SU-DHL-6 (cell line): ENCODE results near the gene NDRG4.
A peak's percentile ranks its signal among the peaks of the same experiment; 100 is the strongest.

Experiments used
- H2AFZ ChIP-seq: fragments of 200-600 bp; sonication (generic); 2 replicates; pipeline ENCODE4 v1.6.1; 2014; ENCODE audit warnings: low read depth, mild to moderate bottlenecking, moderate library complexity, mixed read lengths, antibody characterized with exemption, low read length; ENCODE audit not compliant: severe bottlenecking
- H3F3A ChIP-seq: fragments of 200-600 bp; shearing (Covaris generic); 2 replicates; pipeline ENCODE4 v1.6.0; 2016; ENCODE audit warnings: antibody characterized with exemption, mild to moderate bottlenecking; ENCODE audit not compliant: insufficient read depth
- H3K27ac ChIP-seq: fragments of 200-600 bp; sonication (generic); 2 replicates; pipeline ENCODE4 v1.5.1; 2016; ENCODE audit warnings: low read depth, mild to moderate bottlenecking, low read length, moderate library complexity, mixed read lengths
- H3K27me3 ChIP-seq: fragments of 200-600 bp; sonication (generic), shearing (Covaris generic); 2 replicates; pipeline ENCODE4 v1.6.0; 2014; ENCODE audit warnings: mild to moderate bottlenecking, low read length
- H3K36me3 ChIP-seq: fragments of 200-600 bp; sonication (generic); 2 replicates; pipeline ENCODE4 v1.6.1; 2014; ENCODE audit warnings: mild to moderate bottlenecking, low read length, mixed read lengths
- H3K4me2 ChIP-seq: fragments of 300-600, 200-600 bp; shearing (Covaris generic), sonication (generic); 2 replicates; pipeline ENCODE4 v1.6.0; 2014; ENCODE audit warnings: low read length, low read depth, mild to moderate bottlenecking; ENCODE audit not compliant: poor library complexity, severe bottlenecking
- H3K4me3 ChIP-seq: fragments of 200-600 bp; sonication (generic); 2 replicates; pipeline ENCODE4 v1.5.1; 2014; ENCODE audit warnings: antibody characterized with exemption, low read length, mild to moderate bottlenecking, mixed read lengths; ENCODE audit not compliant: insufficient read depth, poor library complexity, severe bottlenecking
- H3K79me2 ChIP-seq: fragments of 200-600 bp; sonication (generic); 2 replicates; pipeline ENCODE4 v1.6.1; 2014; ENCODE audit warnings: mild to moderate bottlenecking, low read length, moderate library complexity; ENCODE audit not compliant: insufficient read depth
- H3K9ac ChIP-seq: fragments of 200-600 bp; sonication (generic); 2 replicates; pipeline ENCODE4 v1.7.0; 2014; ENCODE audit warnings: mild to moderate bottlenecking, low read length
- H3K9me2 ChIP-seq: fragments of 200-600 bp; sonication (generic); replicated peaks from 2 replicates; pipeline ENCODE4 v1.6.1; 2014; ENCODE audit warnings: low read length; ENCODE audit not compliant: insufficient read depth
- H3K9me3 ChIP-seq: fragments of 200-600 bp; sonication (generic); 2 replicates; pipeline ENCODE4 v1.6.1; 2014; ENCODE audit warnings: low read length, mixed read lengths; ENCODE audit not compliant: insufficient read depth
- H4K20me1 ChIP-seq: fragments of 200-600 bp; sonication (generic); 2 replicates; pipeline ENCODE4 v1.6.1; 2014; ENCODE audit warnings: low read depth, mild to moderate bottlenecking, antibody characterized with exemption, low read length, moderate library complexity, mixed read lengths
- CTCF ChIP-seq: fragments of 200-600 bp; sonication (generic); IDR thresholded peaks from one replicate; pipeline ENCODE4 v1.5.1; 2017; ENCODE audit warnings: antibody characterized with exemption, mild to moderate bottlenecking, low read length, moderate library complexity; ENCODE audit not compliant: insufficient read depth, poor library complexity, severe bottlenecking
- EZH2phosphoT487 ChIP-seq: fragments of 200-600 bp; sonication (generic), shearing (Covaris generic); conservative IDR thresholded peaks from 2 replicates; pipeline ENCODE4 v1.6.1; 2018; ENCODE audit warnings: mild to moderate bottlenecking, antibody characterized with exemption, low read length, moderate library complexity, mixed read lengths

Gene NDRG4

GRCh38 chr16:58499615-58500351, at the start of gene NDRG4:
NDRG4 (plus strand) TSS chr16:58500143; CDS start chr16:58500249, 106 bp downstream.
- no peaks in the 10 kb centered on the region for H4K20me1 ChIP-seq
- H3K4me2 ChIP-seq, result peak within 1 kb of the TSS; percentile 46
- peak within 1 kb of the TSS; percentile 15 for H3K4me3 ChIP-seq
- H3F3A ChIP-seq, result no peaks in the 10 kb centered on the region
- no peak for TF ChIP-seq CTCF
- TF ChIP-seq EZH2phosphoT487, result no peak
- H3K9ac ChIP-seq, result peak within 1 kb of the TSS; percentile 19
- H3K9me2 ChIP-seq, result no peaks in the 10 kb centered on the region
- H3K27ac ChIP-seq, result no peak within 1 kb of the TSS
- H3K36me3 ChIP-seq, result no peaks in the 10 kb centered on the region
- no peaks in the 10 kb centered on the region for H3K79me2 ChIP-seq
- H3K9me3 ChIP-seq, result no peaks in the 10 kb centered on the region
- peak within 1 kb of the TSS; percentile 60 for H2AFZ ChIP-seq
- H3K27me3 ChIP-seq, result no peaks in the 10 kb centered on the region

- Histone ChIP-seq H4K20me1 (no peaks in the 10 kb centered on the region; the same call in 1 of the 2 replicates), H3K27ac (no peak overlapping the region), H3K9me3 (no peaks in the 10 kb centered on the region), H3K4me3 (no peak overlapping the region), H3K27me3 (no peaks in the 10 kb centered on the region), H3K9me2 (no peaks in the 10 kb centered on the region), H3K79me2 (no peaks in the 10 kb centered on the region), H2AFZ (no peak overlapping the region), H3F3A (no peaks in the 10 kb centered on the region), H3K9ac (no peak overlapping the region), H3K36me3 (peaks cover 15% of the 10 kb centered on the region; the same call in 1 of the 2 replicates), H3K4me2 (no peak overlapping the region)
- TF ChIP-seq CTCF (no peak), EZH2phosphoT487 (no peak)
Measured at GRCh38 chr16:58450590-58450989, 49.4 kb upstream of the NDRG4 start.

- Histone ChIP-seq H3K27ac (no peak overlapping the region), H3K27me3 (no peaks in the 10 kb centered on the region), H4K20me1 (no peaks in the 10 kb centered on the region; the same call in 1 of the 2 replicates), H3K4me3 (no peak overlapping the region), H3K9me3 (no peaks in the 10 kb centered on the region), H3K36me3 (peaks cover 15% of the 10 kb centered on the region; the same call in 1 of the 2 replicates), H3K9me2 (no peaks in the 10 kb centered on the region), H3K79me2 (no peaks in the 10 kb centered on the region), H3K4me2 (no peak overlapping the region), H2AFZ (no peak overlapping the region), H3K9ac (no peak overlapping the region), H3F3A (no peaks in the 10 kb centered on the region)
- TF ChIP-seq EZH2phosphoT487 (no peak), CTCF (no peak)
Measured at GRCh38 chr16:58451265-58451689, 48.7 kb upstream of the NDRG4 start.
